Suprapubic skin (tissue), 4 donors: ENCODE results near the gene GORASP1. TPM values are rescaled to one million over a fixed set of nuclear protein-coding genes. Genes with fewer than 3 reads are reported as not detected.
"Not testable (repeated sequence)": the region's sequence is repeated elsewhere in the genome, so short reads cannot be mapped to it uniquely, and the experiment has no call there.

ENCODE experiments used
- DNase-seq, 2 donors: peaks; one replicate each; pipeline ENCODE4 v3.0.0-alpha.2; 2019; ENCODE audit warnings: low spot score in 2 of 2
- H3K27ac ChIP-seq: fragments of 200-600 bp; sonication (generic); one replicate; pipeline ENCODE4 v1.5.1; 2019
- H3K27me3 ChIP-seq: fragments of 200-600 bp; sonication (generic); one replicate; pipeline ENCODE4 v1.5.1; 2019
- H3K36me3 ChIP-seq: fragments of 200-600 bp; sonication (generic); one replicate; pipeline ENCODE4 v1.5.1; 2019
- H3K4me1 ChIP-seq: fragments of 200-600 bp; sonication (generic); one replicate; pipeline ENCODE4 v1.5.1; 2019
- H3K4me3 ChIP-seq: fragments of 200-600 bp; sonication (generic); one replicate; pipeline ENCODE4 v1.5.1; 2019; ENCODE audit warnings: mild to moderate bottlenecking
- H3K9me3 ChIP-seq: fragments of 200-600 bp; sonication (generic); one replicate; pipeline ENCODE4 v1.5.1; 2019
- CTCF ChIP-seq, 2 donors: fragments of 200-600 bp in 1 of 2; fragments of 450-650 bp in 1 of 2; sonication (generic) in 1 of 2; IDR thresholded peaks; one replicate each; pipeline ENCODE4 v1.5.1; 2016 to 2019; ENCODE audit warnings: antibody characterized with exemption in 2 of 2, mild to moderate bottlenecking in 1 of 2, moderate library complexity in 1 of 2
- EP300 ChIP-seq: sonication (generic); formaldehyde crosslinking; IDR thresholded peaks from one replicate; pipeline ENCODE4 v1.6.1; 2017; ENCODE audit warnings: antibody characterized with exemption
- POLR2A ChIP-seq, 2 donors: fragments of 450-650 bp; IDR thresholded peaks; one replicate each; pipeline ENCODE4 v1.6.1; 2017; ENCODE audit warnings: antibody characterized with exemption in 2 of 2, mild to moderate bottlenecking in 2 of 2, moderate library complexity in 2 of 2
- POLR2AphosphoS5 ChIP-seq, 3 donors: sonication (generic); formaldehyde crosslinking; IDR thresholded peaks; one replicate each; pipeline ENCODE4 v1.6.1; 2017; ENCODE audit warnings: antibody characterized with exemption in 3 of 3
- WGBS: methylation state at CpG from one replicate; pipeline ENCODE4 v1.1.5; 2018; 5-methylcytosine and 5-hydroxymethylcytosine counted together
- total RNA-seq, 4 donors: library from RNA; depleted of rRNA; stranded (reverse); fragments of >200 nt; gene quantifications; one replicate each; pipeline ENCODE4 v1.1.0, GENCODE V29; 2016

Gene GORASP1
- total RNA-seq, 4 donors from 2014 or later, result 51.3 to 101 (median 73.8) TPM

GRCh38 chr3:39062180-39062579 lies 45.2 kb downstream of the GORASP1 start:
- Histone ChIP-seq H3K4me3 (no peak overlapping the region), H3K9me3 (no peaks in the 10 kb centered on the region), H3K36me3 (peaks cover 11% of the 10 kb centered on the region), H3K27ac (no peak overlapping the region), H3K27me3 (no peaks in the 10 kb centered on the region), H3K4me1 (peaks cover 3% of the 10 kb centered on the region)
- 69% methylated on average over 1 of the region's 1 CpG for WGBS
- DNase-seq, result no peak
- TF ChIP-seq POLR2AphosphoS5 (IDR thresholded peaks at IDR 0.05) (no peak), POLR2A (IDR thresholded peaks at IDR 0.05) (no peak), CTCF (IDR thresholded peaks at IDR 0.05) (no peak), EP300 (no peak)

GRCh38 chr3:39061228-39061627 lies 46.2 kb downstream of the GORASP1 start:
- DNase-seq, result not testable (repeated sequence)
- WGBS, result 94% methylated on average over 2 of the region's 2 CpGs

GRCh38 chr3:39056151-39056550 lies 51.3 kb downstream of the GORASP1 start:
- no peak overlapping the region for H3K4me3 ChIP-seq
- H3K27ac ChIP-seq, result no peak overlapping the region
- H3K9me3 ChIP-seq, result no peaks in the 10 kb centered on the region
- TF ChIP-seq POLR2A (IDR thresholded peaks at IDR 0.05), result no peak
- no peak for TF ChIP-seq EP300
- no peak for TF ChIP-seq POLR2AphosphoS5 (IDR thresholded peaks at IDR 0.05)
- TF ChIP-seq CTCF (IDR thresholded peaks at IDR 0.05), result no peak
- no peak for DNase-seq
- no peaks in the 10 kb centered on the region for H3K27me3 ChIP-seq
- H3K4me1 ChIP-seq, result peaks cover 20% of the 10 kb centered on the region
- no peaks in the 10 kb centered on the region for H3K36me3 ChIP-seq
- 89% methylated on average over 3 of the region's 3 CpGs for WGBS

More at GRCh38 chr3:39061228-39061627, 46.2 kb downstream of the GORASP1 start:
- H3K36me3 ChIP-seq, H3K4me1 ChIP-seq, H3K4me3 ChIP-seq, H3K9me3 ChIP-seq, H3K27me3 ChIP-seq, H3K27ac ChIP-seq: not testable (repeated sequence)

- 74% methylated on average over 2 of the region's 2 CpGs for WGBS
- DNase-seq, result no peak
- Histone ChIP-seq H3K4me3 (no peak overlapping the region), H3K9me3 (no peaks in the 10 kb centered on the region), H3K4me1 (peaks cover 20% of the 10 kb centered on the region), H3K27me3 (no peaks in the 10 kb centered on the region), H3K36me3 (no peaks in the 10 kb centered on the region), H3K27ac (no peak overlapping the region)
- TF ChIP-seq EP300 (no peak), POLR2AphosphoS5 (IDR thresholded peaks at IDR 0.05) (no peak)
Measured at GRCh38 chr3:39053696-39054095, 53.7 kb downstream of the GORASP1 start.

GRCh38 chr3:39052583-39052982 lies 54.8 kb downstream of the GORASP1 start:
- H3K4me3 ChIP-seq, result peak overlapping the region; percentile 99
- H3K27ac ChIP-seq, result peak overlapping the region; percentile 93
- no peaks in the 10 kb centered on the region for H3K27me3 ChIP-seq
- peaks cover 20% of the 10 kb centered on the region for H3K4me1 ChIP-seq
- DNase-seq, result no peak
- TF ChIP-seq EP300 (no peak), POLR2A (IDR thresholded peaks at IDR 0.05) (no peak), CTCF (IDR thresholded peaks at IDR 0.05) (no peak), POLR2AphosphoS5 (IDR thresholded peaks at IDR 0.05) (no peak)
- under 1% methylated on average over 11 of the region's 11 CpGs for WGBS
- H3K36me3 ChIP-seq, result no peaks in the 10 kb centered on the region
- H3K9me3 ChIP-seq, result no peaks in the 10 kb centered on the region

DNA sequence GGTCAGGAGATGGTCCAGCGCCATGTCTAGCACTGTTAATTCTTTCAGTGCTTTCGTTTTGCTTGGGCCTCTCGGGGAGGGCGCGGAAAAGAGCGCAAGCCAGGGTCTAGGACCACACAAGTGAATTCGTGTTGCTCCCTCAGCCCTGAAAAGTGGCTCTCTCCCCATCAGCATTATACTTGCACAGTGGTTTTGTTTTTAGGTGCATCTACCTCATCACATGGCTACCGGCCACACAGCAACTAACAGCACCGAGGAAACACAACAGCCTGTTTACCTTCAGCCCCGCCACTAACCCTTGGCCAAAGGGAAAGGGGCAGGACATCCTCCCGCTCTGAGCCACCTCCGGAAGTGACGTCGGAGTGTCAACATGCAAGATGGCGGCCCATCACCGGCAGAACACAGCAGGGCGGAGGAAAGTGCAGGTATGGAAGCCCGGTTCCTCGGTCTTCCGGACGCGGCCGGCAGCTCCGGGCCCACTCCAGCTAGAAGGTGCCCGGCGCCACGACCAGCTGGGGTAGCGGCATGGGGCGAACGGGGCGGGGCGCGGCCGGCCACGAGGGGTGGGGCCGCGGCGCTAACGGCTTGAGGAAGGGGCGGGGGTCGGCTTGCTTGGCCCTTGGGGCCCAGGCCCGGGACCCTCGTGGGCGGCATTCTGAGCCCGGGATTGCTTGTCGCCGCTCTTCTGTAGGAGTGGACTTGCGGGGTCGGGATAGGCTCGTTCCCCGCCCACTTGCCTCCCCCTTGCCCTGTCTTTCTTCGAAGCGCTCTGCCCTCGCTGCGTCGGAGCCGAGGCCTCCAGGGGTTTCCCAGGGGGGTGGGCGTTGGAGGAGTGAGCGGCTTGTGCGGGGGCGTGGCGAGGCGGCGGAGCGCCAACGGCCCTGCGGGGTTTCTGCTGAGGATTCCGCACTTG lies 55.5 kb downstream of the GORASP1 start, which contains the start of the genes SCN11A and WDR48:
TSS of gene SCN11A (minus strand) at position 296 of the 913 bp plus-strand sequence. CDS start 101,582 bp downstream, outside the sequence.
TSS of gene WDR48 (plus strand) at position 368 of the 913 bp plus-strand sequence. CDS start at position 378, 10 bp downstream.
- under 1% methylated on average over 49 of the region's 68 CpGs for WGBS
- Histone ChIP-seq H3K4me3 (peak within 1 kb of the TSS; percentile 99), H3K27ac (peak within 1 kb of the TSS; percentile 93), H3K36me3 (no peaks in the 10 kb centered on the region), H3K9me3 (no peaks in the 10 kb centered on the region), H3K4me1 (peaks cover 20% of the 10 kb centered on the region), H3K27me3 (no peaks in the 10 kb centered on the region)
- TF ChIP-seq EP300, result no peak
- TF ChIP-seq POLR2AphosphoS5 (IDR thresholded peaks at IDR 0.05), result peak; percentile 28 to 91 (median 88)
- peak; percentile 57 to 83 for TF ChIP-seq POLR2A (IDR thresholded peaks at IDR 0.05)
- DNase-seq, result peak; percentile 97
